ENCODE measurements around the gene TRIM39. TPM values are rescaled to one million over a fixed set of nuclear protein-coding genes. Genes with fewer than 3 reads are reported as not detected.
A peak's percentile ranks its signal among the peaks of the same experiment; 100 is the strongest.

The TRIM39 gene
- total and polyA plus RNA-seq, 9 of the 15 experiments (the other 6 are each of a cell fraction or from before 2014, with no cell fraction given), result 5.6 to 17.7 (median 12.8) TPM

GRCh38 chr6:30326526-30327231 is at the start of gene TRIM39 (continued):
- TF ChIP-seq ETS1 (conservative IDR thresholded peaks at IDR 0.05; ENCODE audit: control insufficient read depth, low read depth, low read length) (peak; percentile 83), HIVEP1 (CRISPR knock-in tag; IDR thresholded peaks at IDR 0.05) (0 out of 2 replicates have a peak, but pooled peaks have one; percentile 46), KDM4B (IDR thresholded peaks at IDR 0.05; ENCODE audit: borderline replicate concordance in 2 of 2, low read depth in 1 of 2) (peak in 1 of 2 experiments; percentile 71; a peak in 1 of 4 replicates), FOXK2 (conservative IDR thresholded peaks at IDR 0.05 in 1 of 2, IDR thresholded peaks at IDR 0.05 in 1 of 2; ENCODE audit: low read depth in 2 of 2) (peak; percentile 33 to 64; a peak in 3 of 4 replicates), KAT8 (IDR thresholded peaks at IDR 0.05; ENCODE audit: low read depth) (no peak), SRSF1 (IDR thresholded peaks at IDR 0.05; ENCODE audit: low read depth, low read length) (0 out of 2 replicates have a peak, but pooled peaks have one; percentile 31), ZFX (CRISPR knock-in tag; IDR thresholded peaks at IDR 0.05) (peak; percentile 91), CLOCK (CRISPR knock-in tag; IDR thresholded peaks at IDR 0.05; ENCODE audit: borderline replicate concordance) (no peak), ZNF324 (CRISPR knock-in tag; IDR thresholded peaks at IDR 0.05) (no peak), STAG1 (CRISPR knock-in tag; IDR thresholded peaks at IDR 0.05; ENCODE audit: borderline replicate concordance) (peak; percentile 34; the same call in 1 of the 2 replicates), ZZZ3 (IDR thresholded peaks at IDR 0.05) (no peak), NFE2 (IDR thresholded peaks at IDR 0.05; ENCODE audit: low read depth) (no peak), MIER1 (IDR thresholded peaks at IDR 0.05; ENCODE audit: low read depth) (no peak), THRA (IDR thresholded peaks at IDR 0.05) (no peak), ARID3A (IDR thresholded peaks at IDR 0.05; ENCODE audit: borderline replicate concordance, low read depth, low read length) (no peak), ZNF583 (CRISPR knock-in tag; IDR thresholded peaks at IDR 0.05) (peak; percentile 46; the same call in 1 of the 2 replicates), POLR2G (IDR thresholded peaks at IDR 0.05; ENCODE audit: low read depth, low read length) (peak; percentile 97), DIDO1 (tag; IDR thresholded peaks at IDR 0.05; ENCODE audit: low read depth) (peak; percentile 56; the same call in 1 of the 2 replicates), SP1 (CRISPR knock-in tag; IDR thresholded peaks at IDR 0.05) (no peak)
